Stimulated activated naive CD4-positive, alpha-beta T cell (primary cell): Measurements from ENCODE around the gene GRPR.
A peak's percentile ranks its signal among the peaks of the same experiment; 100 is the strongest.

ENCODE experiments used
- DNase-seq, 6 experiments: peaks; one replicate each; lab custom pipeline; 2025; lab: John Stamatoyannopoulos, UW

The GRPR gene

DNA sequence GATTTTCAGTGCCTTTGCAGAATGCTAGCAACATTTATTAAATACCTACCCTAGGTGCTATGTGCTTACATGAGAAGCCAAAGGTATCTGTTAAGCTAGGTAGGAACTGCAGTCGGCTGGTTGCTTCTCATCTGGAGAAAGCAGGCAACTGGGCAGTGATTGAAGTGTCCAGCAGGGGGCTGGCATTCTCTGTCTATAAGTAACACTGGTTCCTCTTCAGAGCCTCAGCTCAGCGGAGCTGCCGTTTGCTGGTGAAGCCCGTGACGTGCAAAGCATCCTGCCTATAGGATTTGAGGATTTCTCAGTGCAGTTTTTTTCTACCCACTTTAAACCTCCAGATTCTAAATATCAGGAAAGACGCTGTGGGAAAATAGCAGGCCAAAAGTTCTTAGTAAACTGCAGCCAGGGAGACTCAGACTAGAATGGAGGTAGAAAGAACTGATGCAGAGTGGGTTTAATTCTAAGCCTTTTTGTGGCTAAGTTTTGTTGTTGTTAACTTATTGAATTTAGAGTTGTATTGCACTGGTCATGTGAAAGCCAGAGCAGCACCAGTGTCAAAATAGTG lies at the start of gene GRPR:
TSS of gene GRPR (plus strand) at position 344 of the 565 bp plus-strand sequence. CDS start 389 bp downstream, outside the sequence.
- DNase-seq, result peak; percentile 20 to 53 (median 33)

DNA sequence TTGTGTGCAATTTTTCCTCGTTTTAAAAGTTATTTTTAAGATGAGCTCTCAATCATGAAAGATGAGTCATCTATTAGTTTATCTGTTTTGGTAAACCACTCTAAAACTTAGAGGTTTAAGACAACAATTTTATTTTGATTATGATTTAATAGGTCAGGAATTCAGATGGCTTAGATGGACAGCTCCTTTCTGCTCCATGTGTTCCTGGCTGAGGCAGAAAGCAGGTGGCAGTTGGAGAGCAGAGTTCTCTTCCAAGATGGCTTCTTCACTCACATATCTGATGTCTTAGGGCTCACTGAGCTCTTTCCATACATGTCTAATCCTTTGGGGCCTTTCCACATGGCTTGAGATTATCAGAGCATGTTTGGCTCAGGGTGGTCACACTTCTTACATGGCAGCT lies 48.3 kb upstream of the GRPR start:
- DNase-seq, result no peak

DNA sequence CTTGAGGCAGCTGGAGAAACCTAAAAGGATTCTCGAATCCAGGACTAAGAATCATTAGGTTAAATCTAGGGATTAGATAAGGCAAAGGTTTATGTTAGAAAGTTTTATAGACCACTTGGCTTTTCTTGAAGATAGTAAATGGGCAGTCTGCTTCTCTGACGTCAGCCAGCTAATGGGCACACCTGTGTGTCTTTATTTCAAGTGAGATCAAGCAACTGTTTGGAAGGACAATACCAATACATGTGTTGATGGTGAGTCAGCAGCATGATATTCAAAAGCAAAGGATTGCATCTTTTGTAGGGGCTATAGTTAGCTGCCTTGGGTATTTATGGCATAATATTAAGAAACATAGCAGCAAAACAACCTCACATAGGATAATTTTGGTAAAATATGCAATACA lies 46.5 kb upstream of the GRPR start:
- no peak for DNase-seq

DNA sequence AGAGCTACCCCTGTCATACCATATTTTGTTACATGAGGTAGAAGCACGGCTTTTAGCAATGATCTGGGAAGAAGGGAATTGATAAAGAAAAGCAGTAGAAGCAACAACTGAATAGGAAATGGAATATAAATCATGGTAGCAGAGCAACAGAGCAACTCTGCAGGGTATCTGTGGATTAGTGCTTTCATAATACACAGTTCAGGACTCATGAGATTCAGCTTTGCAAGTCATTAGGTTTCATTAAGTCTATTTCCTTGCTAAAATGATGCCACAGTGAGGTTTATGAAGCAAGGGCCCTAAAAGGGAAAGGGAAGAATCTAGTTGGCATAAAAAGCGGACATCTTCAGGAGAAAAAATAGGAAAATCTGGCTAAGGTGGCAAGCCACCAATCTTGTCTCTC lies 45.6 kb upstream of the GRPR start:
- DNase-seq, result no peak

DNA sequence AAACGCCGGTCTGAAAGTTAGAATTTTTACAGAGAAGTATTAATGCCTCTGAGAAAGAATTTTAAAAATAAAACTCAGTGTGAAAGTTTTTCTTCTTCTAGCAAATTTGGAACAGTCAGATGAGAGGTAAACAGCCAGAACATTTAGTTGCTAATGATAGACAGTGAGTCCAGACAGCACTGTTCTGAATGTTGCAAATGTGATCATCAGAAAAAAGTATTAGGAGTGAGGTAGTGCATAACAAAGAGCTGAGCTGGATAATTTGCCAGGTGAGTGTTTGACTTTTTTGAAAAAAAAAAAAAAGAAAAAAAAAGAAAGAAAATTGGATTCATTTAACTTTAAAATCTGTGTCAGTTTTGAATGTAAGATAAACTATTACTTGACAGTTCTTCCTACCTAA lies 42.0 kb upstream of the GRPR start:
- DNase-seq, result no peak

DNA sequence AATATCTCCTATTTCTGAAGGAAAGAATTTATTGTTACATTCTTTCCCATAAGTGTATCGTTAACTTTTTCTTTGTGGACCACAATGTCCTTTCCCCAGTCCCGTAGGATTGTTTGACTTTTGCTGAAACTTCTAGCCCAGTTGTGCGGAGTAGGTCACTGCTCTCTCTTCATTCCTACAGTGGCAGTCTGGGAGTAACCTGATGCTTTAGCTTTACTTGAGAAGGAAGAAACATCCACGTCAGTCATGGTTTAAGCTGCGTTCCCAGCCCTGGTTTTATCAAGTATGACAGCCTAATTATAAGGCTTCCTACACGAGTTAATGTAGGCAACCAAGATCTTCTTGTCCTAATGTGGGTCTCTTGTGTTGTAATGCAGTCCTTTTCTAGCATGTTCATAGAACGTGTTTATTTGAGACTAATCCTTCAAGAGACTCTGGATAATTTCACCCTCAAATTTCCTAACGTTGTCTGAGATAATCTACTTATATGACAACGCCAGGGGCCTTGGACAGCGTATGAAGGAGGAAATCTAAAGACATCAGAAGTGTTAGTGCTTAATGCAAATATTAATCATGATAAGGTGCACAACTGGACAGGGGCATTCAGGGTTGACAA lies 40.8 kb upstream of the GRPR start:
- no peak for DNase-seq

DNA sequence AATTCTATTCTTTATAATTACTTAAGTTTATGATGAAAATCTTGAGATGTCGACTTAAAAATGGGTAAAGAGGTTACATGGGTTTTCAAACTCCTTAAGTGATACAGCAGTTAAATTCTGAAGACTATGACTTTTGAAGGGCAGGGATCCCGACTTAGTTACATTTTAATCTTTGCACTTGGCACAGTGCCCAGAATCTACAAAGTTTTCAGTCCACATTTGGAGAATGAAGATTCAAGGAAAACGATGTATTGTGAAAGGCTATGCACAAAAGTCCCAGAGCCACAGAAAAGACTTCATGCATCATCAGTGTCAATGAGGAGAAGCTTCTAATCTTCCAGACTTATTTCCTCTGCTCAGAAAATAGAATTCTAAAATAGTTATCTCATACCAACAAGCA lies 36.3 kb upstream of the GRPR start:
- DNase-seq, result no peak

DNA sequence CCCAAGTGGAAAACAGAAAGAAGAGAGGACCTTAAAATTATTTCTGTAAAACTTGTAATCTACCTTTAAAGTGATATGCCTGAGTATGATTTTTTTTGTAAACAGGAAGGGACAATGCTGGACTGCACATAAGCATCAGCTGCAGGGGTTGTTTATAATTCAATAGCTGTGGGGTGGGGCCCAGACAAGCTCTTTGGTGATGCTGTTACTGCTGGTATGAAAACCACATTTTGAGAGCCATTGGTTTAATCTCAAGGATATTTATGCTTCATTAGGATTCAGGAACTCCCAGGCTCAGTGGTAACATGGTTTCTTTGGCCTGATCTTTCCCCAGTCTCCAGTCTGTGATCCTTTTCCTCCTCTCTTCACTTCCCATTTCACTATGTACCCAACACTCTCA lies 34.3 kb upstream of the GRPR start:
- DNase-seq, result no peak

DNA sequence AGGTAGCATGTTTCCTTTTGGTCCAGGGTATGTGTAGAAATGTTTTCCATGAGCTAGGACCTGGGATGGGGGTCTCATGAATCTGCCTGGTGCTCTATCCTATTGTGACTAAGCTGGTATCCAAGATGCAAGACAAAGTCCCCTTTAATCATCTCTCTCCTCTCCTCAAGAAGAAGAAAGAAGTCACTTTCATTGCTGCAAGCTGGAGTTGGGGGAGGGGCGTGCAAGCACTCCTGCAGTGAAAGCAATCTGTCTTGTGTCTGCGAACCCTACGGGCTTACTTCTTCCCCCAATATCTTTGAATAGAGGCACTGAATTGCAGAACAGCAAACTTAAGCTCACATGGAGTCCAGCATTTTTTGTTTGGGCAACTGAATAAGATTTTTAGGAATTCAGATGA lies 27.2 kb upstream of the GRPR start:
- no peak for DNase-seq

DNA sequence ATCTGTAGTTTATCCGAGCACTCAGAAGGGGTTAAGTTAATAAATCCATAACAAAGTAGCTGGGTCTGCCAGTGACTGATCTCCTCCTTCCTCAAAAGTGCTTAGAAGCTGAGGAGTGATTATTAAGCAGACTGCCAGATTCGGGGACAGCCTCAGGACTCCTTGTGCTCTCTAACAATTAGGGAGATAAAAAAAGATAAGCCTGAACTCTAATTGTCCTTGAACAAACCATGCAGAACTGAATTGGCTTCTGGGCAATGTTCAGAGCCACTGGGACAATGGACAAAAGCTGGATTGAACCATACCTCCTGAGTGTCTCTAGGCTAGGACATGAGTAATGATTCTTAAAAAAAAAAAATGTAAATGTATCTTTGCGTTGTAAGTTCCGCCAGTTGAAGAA lies 22.7 kb upstream of the GRPR start:
- no peak for DNase-seq

DNA sequence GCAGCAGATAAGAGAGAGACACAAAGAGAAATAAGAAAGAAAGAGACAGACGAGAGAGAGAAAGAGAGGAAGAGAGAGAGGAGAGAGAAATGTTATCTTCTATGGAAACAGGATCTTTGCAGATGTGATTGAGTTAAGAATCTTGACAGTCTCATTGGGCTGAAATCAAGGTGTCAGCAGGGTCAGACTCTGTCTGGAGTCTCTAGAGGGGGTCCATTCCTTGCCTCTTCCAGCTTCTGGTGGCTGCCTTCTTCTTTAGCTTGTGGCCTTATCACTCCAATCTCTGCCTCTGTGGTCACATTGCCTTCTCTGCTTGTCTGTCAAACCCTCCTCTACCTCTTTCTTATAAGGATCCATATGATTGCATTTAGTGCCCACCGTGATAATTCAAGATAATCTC lies 21.8 kb upstream of the GRPR start:
- no peak for DNase-seq

DNA sequence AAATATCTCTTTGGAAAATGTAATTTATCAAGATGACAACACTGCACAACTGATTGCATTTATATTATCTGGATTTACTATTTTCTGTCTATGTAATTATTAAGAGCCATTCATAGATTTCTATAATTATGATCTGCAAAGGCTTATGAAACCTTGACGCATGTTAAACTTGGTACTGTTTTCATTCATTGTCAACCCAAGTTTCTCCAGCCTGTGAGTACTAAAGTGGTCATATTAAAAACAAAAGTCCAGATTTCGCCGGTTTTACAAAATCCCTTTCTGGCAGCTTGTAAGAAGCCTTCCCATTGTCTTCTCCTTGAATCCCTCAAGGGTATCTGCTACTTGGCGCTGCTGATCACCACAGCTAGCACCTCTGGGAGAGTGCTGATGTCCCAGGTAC lies 19.7 kb upstream of the GRPR start:
- no peak for DNase-seq

DNA sequence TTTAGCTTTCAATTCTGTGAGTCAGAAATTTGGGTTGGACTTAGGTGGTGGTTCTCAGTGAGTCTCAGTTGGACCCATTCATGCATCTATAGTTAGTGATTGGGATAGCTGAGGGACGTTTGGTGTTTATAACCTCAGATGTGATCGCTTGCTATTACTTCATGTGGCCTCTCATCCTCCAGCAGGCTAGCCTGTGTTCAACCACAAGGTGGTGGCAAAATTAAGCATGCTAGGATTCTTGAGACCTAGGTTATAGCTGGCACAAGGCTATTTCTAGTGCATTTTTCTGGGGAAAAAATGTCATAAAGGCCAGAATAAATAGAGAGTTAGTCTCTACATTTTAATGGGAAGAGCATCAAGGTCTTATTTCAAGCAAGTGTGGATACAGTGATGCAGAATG lies 10.9 kb upstream of the GRPR start:
- no peak for DNase-seq

DNA sequence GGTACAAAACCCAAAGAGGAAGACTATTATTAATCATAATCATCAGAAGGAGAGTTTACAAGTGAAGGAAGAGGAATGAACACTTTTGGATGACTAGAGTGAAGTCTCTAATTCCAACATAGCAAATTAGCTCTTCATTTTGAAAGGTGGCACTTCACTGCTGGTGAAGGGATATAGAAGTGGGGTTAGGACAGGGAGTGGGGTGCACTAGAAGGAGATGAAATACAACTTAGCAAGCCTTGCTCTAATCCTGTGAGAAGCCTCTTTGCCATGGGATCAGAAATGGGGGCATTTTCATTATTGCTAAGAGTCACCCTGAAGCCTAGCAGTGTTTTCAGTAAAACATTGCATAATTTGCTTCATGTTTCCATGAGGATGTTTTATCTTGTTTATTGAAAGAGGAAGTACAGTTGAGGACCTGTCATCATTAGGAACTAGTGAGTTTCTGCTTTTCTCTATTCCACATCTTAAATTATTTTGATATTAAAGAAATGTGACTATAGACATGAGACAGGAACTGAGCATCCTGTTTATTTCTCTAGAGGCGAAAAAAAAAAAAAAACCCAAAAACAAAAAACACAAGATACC lies 9.3 kb upstream of the GRPR start:
- no peak for DNase-seq

DNA sequence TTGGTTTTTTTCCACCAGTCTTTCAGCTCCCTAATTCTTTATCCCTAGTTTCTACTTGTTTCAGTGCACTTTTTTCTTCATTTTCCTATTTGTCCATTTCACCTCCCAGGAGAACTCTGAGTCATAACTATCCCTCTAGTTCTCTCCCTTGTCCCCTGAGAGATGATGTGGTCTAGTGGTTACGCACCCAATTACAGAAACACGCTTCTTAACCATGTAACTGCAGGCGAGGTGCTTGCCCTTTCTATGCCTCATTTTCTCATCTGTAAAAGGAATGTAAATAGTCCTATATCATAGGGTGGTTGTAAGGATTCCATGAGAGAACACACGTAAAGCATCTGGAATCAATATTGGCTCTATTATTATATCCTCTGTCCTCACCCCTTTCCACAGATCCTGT lies 8.8 kb upstream of the GRPR start:
- DNase-seq, result no peak

DNA sequence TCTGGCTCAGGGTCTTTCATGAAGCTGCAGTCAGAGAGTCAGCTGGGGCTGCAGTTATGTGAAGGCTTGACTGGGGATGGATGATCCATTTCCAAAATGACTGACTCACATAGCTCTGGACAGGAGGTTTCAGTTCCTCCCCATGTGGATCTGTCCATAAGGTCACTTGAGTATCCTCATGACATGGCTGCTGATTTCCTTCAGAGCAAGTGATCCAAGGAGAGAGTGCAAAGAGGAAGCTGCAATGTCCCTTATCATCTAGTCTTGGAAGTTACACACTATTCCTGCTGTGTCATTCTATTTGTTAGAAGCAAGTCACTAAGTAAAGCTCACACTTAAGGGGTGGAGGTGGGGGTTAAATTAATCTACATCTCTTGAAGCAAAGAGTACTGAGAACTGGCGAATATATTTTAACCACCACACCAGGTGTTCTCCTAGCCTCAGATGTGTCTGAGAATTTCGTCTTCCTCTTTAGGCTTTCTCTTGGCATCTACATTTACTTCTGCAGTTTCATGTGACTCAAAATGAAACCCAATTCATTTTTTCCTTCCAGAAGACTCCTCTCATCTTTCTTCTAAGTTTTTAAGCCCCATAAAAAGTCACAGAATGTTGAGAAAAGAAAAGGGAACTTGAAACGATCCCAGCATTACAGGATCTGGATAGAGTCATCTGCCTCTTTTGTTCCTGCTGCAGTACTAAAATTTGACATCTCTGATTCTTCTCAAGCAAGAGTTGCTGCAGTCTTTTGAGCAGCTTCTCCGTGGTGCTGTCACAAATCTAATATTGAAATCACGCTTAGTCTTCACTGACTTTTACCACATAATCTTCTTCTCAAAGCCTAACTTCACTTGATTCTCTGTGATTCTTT lies 3.8 kb upstream of the GRPR start:
- DNase-seq, result no peak

DNA sequence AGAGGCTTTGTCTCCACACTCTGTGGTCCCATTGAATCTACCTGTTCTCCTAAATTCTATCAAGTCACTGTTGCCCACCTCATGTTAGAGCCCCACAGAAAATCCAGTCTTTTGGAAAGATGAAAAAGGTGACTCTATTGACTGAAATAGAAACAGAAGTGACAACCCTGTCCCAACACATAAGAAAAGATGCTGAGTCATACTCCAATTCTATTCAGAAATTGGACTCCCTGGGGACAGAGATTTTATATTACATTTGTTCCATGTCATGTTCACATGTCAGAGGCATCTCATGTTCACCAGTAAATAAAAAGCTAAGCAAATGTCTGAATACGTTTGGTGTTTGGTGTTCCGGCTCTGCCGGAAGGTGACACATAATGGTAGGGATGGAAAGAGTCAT lies 2.9 kb upstream of the GRPR start:
- DNase-seq, result no peak

DNA sequence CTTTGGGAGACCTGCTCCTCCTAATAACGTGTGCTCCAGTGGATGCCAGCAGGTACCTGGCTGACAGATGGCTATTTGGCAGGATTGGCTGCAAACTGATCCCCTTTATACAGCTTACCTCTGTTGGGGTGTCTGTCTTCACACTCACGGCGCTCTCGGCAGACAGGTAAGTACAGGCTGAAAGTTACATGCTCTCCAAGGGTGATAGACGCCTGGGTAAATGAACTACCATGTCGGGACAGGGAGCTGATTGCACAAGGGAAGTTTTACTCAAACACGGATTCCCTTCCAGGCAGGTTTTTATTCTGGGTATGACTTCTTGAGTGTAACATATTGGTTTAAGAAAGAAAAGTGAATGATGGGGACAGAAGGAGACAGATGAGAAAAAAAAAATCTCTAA lies 836 bp downstream of the GRPR start:
- DNase-seq, result no peak

DNA sequence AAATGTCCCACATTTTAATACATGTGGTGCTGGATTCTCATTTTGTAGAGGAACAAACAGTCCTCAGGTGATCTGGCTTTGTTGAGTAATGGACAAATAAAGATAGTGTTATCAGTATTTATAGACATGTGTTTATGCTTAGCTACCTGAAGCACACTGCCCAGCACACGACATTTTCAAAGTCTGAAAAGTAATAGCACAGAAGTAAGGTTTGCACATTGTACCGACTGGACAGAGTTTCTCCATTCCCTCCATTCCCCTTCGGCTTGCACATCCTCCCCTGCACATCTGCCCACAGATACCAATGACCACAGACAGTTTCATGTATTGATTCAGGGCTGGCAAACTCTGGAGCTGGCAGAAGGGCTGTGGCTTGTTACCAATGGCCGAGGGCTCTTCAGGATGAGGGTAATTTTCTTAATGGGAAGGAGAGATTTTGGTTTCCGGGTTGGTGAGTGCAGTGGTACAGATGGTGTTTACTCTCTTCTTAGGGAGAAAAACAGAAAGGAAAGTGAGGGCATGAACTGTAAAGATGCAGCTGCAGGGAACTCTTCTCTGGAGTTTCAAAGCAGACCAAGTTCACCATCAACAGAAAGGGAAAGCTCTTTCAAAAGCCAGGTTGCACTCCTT lies 2.3 kb downstream of the GRPR start:
- no peak for DNase-seq

DNA sequence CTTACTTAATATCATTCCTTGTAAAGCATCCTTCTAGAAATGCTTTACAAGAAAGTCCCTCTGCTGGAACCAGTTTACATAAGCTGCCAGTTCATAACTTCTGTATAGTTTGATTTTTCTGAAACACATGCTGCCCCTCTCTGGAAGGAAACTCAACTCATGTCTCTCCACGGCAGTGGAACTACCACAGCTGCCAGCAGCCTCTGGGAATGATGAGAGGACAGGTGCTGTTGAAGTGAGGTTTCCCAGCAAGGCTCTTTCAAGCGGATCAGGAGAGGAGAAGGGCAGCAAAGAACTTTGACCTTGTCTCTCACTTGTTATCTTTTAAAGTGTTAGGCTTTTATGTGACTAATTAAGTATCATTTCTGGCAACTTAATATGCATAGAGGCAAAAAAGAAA lies 7.3 kb downstream of the GRPR start:
- no peak for DNase-seq

DNA sequence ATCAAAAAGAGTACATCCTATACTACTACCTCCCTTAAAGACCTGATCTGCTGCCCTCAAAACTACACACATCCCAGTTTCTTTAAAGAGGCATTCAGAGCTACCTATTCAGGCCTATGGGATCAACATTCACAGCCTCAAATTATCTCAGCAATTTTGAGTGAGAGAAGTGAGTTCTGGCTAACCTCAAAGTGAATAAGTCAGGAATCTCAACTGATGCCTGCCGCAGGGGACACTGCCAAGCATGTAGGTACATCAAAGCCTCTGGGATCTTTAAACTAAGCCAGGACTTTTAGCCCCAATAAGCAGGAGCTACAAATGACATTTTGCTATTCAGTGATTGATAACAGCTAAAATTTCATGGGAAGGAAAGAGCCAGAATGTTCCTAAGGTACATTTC lies 11.6 kb downstream of the GRPR start:
- no peak for DNase-seq

DNA sequence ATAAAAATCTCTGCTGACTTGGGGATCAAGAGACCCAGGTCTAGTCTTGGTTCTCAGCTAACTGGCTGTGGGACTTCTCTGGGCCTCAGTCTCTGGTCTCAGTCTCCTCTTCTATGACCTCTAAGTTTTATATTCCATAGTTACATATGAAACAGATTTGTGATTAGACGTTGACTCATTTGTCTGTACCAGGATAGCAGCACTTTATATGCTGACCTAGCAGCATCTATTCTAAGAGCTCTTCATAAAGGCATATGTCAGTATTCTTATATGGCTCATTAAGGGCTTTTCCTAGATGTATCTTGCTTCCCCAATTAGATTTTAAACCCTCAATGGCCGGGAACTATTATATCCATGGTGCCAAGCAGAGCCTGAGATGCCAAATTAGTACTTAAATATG lies 12.7 kb downstream of the GRPR start:
- DNase-seq, result no peak
